B cell (primary cell): ENCODE data around the gene ABTB2. TPM values are rescaled to one million over a fixed set of nuclear protein-coding genes. Genes with fewer than 3 reads are reported as not detected.

Experiments
- ATAC-seq: fragments of 200-7000 bp; cut with Tn5 transposase; one replicate; pipeline ENCODE4 v1.10.0; 2021; ENCODE audit warnings: low read depth, mild to moderate bottlenecking, moderate number of reproducible peaks, moderate library complexity
- CTCF ChIA-PET: fragments of 350-600 bp; sonication (Branson Sonifier 250); formaldehyde crosslinking; loops from one replicate; lab custom pipeline; 2021; ENCODE audit warnings: antibody characterized with exemption, inconsistent platforms; lab: Charles Lee
- POLR2A ChIA-PET: fragments of 350-600 bp; sonication (Branson Sonifier 250); formaldehyde crosslinking; loops from one replicate; lab custom pipeline; 2021; ENCODE audit warnings: antibody characterized with exemption; lab: Charles Lee
- DNase-seq: peaks from one replicate; pipeline ENCODE4 v3.0.0; 2013
- H2AFZ ChIP-seq: 2 replicates; pipeline ENCODE4 v1.6.1; 2012; ENCODE audit warnings: mild to moderate bottlenecking, low read depth, low read length; ENCODE audit not compliant: insufficient read depth, poor library complexity, severe bottlenecking
- H3K27ac ChIP-seq, 2 donors: 1 replicate in 1 of 2; 2 replicates in 1 of 2; pipeline ENCODE4 v1.5.1; 2012 to 2013; ENCODE audit warnings: low read length in 2 of 2, mild to moderate bottlenecking in 2 of 2, moderate library complexity in 1 of 2
- H3K27me3 ChIP-seq, 4 experiments: fragments of 200-600 bp in 1 of 4; sonication (generic) in 1 of 4; replicated peaks in 1 of 4; 1 replicate in 2 of 4; 2 replicates in 2 of 4; pipeline versions ENCODE4 v1.6.1 to v1.7.0; 2013 to 2016; ENCODE audit warnings: low read length in 3 of 4, mild to moderate bottlenecking in 2 of 4, mixed read lengths in 1 of 4, moderate library complexity in 1 of 4; ENCODE audit not compliant: insufficient read depth in 4 of 4, control insufficient read depth in 3 of 4; ENCODE audit errors: control extremely low read depth in 1 of 4
- H3K36me3 ChIP-seq, 2 experiments: replicated peaks in 1 of 2; 1 replicate in 1 of 2; 2 replicates in 1 of 2; pipeline versions ENCODE4 v1.6.1 to v1.7.1; 2013; ENCODE audit warnings: low read length in 1 of 2; ENCODE audit not compliant: insufficient read depth in 2 of 2, control insufficient read depth in 1 of 2; ENCODE audit errors: control extremely low read depth in 1 of 2, extremely low read depth in 1 of 2
- H3K4me1 ChIP-seq, 2 donors: fragments of 200-600 bp in 1 of 2; sonication (generic) in 1 of 2; 1 replicate in 1 of 2; 2 replicates in 1 of 2; pipeline versions ENCODE4 v1.5.1 to v1.6.1; 2013 to 2017; ENCODE audit warnings: low read length in 2 of 2; ENCODE audit not compliant: control insufficient read depth in 2 of 2, insufficient read depth in 2 of 2
- H3K4me2 ChIP-seq: replicated peaks from 2 replicates; pipeline ENCODE3; 2012; ENCODE audit warnings: mild to moderate bottlenecking, low read depth, low read length; ENCODE audit not compliant: poor library complexity, severe bottlenecking
- H3K4me3 ChIP-seq, 5 experiments: fragments of 200-600 bp in 1 of 5; sonication (generic) in 1 of 5; 1 replicate in 3 of 5; 2 replicates in 2 of 5; pipeline versions ENCODE4 v1.5.1 to v1.7.0; 2011 to 2016; ENCODE audit warnings: low read length in 4 of 5, mild to moderate bottlenecking in 4 of 5, low read depth in 2 of 5, control low read depth in 1 of 5, moderate library complexity in 1 of 5; ENCODE audit not compliant: insufficient read depth in 1 of 5; ENCODE audit errors: control extremely low read depth in 1 of 5, extremely low read depth in 1 of 5
- H3K79me2 ChIP-seq: fragments of 200-600 bp; sonication (generic); one replicate; pipeline ENCODE4 v1.6.0; 2016; ENCODE audit warnings: low read length; ENCODE audit not compliant: control insufficient read depth, insufficient read depth
- H3K9ac ChIP-seq: fragments of 200-600 bp; sonication (generic); 2 replicates; pipeline ENCODE4 v1.6.1; 2017; ENCODE audit warnings: mild to moderate bottlenecking, low read length, moderate library complexity
- H3K9me3 ChIP-seq, 3 donors: one replicate each; pipeline versions ENCODE4 v1.6.1 to v1.7.1; 2013; ENCODE audit warnings: low read length in 2 of 3; ENCODE audit not compliant: control insufficient read depth in 2 of 3, insufficient read depth in 1 of 3; ENCODE audit errors: control extremely low read depth in 1 of 3
- H4K20me1 ChIP-seq: 2 replicates; pipeline ENCODE4 v1.6.0; 2012; ENCODE audit warnings: mild to moderate bottlenecking, low read length; ENCODE audit not compliant: insufficient read depth, control insufficient read depth, poor library complexity, severe bottlenecking
- H3K27ac Mint-ChIP-seq: one replicate; pipeline ENCODE4 v1.8.0; 2021; ENCODE audit warnings: mixed read lengths
- H3K27me3 Mint-ChIP-seq: one replicate; pipeline ENCODE4 v1.8.0; 2021; ENCODE audit warnings: mixed read lengths
- H3K4me1 Mint-ChIP-seq: one replicate; pipeline ENCODE4 v1.8.0; 2021; ENCODE audit warnings: mixed read lengths
- H3K4me3 Mint-ChIP-seq: one replicate; pipeline ENCODE4 v1.8.0; 2021; ENCODE audit warnings: mixed read lengths
- H3K9me3 Mint-ChIP-seq: one replicate; pipeline ENCODE4 v1.8.0; 2022; ENCODE audit warnings: mixed read lengths; ENCODE audit not compliant: insufficient read depth
- CTCF ChIP-seq: fragments of 200-600 bp; IDR thresholded peaks from one replicate; pipeline ENCODE4 v1.8.0; 2022; ENCODE audit warnings: antibody characterized with exemption, mild to moderate bottlenecking
- EZH2 ChIP-seq: IDR thresholded peaks from 2 replicates; pipeline ENCODE4 v1.6.1; 2012; ENCODE audit warnings: borderline replicate concordance, low read depth, mild to moderate bottlenecking, moderate library complexity, low read length; ENCODE audit not compliant: insufficient read depth, poor library complexity, severe bottlenecking
- WGBS: methylation state at CpG from one replicate; pipeline ENCODE4 v1.1.5; 2013; ENCODE audit warnings: missing lambda C conversion rate; ENCODE audit not compliant: insufficient coverage; 5-methylcytosine and 5-hydroxymethylcytosine counted together
- intact Hi-C: fragments of 100-400 bp; cut with micrococcal nuclease; formaldehyde crosslinking; loops from one replicate; pipeline ENCODE4 v1.10.0; 2022
- polyA plus RNA-seq: library from polyadenylated mRNA; depleted of rRNA; stranded (reverse); fragments of >200 nt; gene quantifications from 2 replicates; pipeline ENCODE4 v1.2.3, GENCODE V29; 2012
- total RNA-seq, 2 donors: library from RNA; stranded (reverse); fragments of 120-200 nt in 1 of 2; gene quantifications; 1 replicate in 1 of 2; 2 replicates in 1 of 2; pipeline versions ENCODE4 v1.2.3 to v1.2.4, GENCODE V29; 2013 to 2022

The ABTB2 gene
- total and polyA plus RNA-seq, 2 donors (not counting 1 experiment from before 2014, with no cell fraction given) = 0.30 to 5.9 TPM

GRCh38 chr11:34194576-34195335 is 163.1 kb downstream of the ABTB2 start:
- H3K36me3 ChIP-seq = no peaks in the 10 kb centered on the region
- H3K9ac ChIP-seq = no peak overlapping the region
- Mint-ChIP-seq H3K27ac (no peak overlapping the region), H3K27me3 (no peaks in the 10 kb centered on the region), H3K9me3 (no peaks in the 10 kb centered on the region), H3K4me3 (no peak overlapping the region), H3K4me1 (peaks cover 4% of the 10 kb centered on the region)
- no peak overlapping the region for H3K27ac ChIP-seq
- ChIA-PET POLR2A (no interaction called here), CTCF (interaction anchor here (0.7 to 0.9 kb wide), 2 partner anchors 21 to 111 kb away, joined by 3 to 4 read pairs; no protein-coding TSS in a partner anchor)
- H4K20me1 ChIP-seq = no peaks in the 10 kb centered on the region
- H2AFZ ChIP-seq = no peak overlapping the region
- H3K27me3 ChIP-seq = no peaks in the 10 kb centered on the region
- H3K79me2 ChIP-seq = no peaks in the 10 kb centered on the region
- DNase-seq (no peak), ATAC-seq (no peak)
- WGBS = 98% methylated on average over 5 of the region's 13 CpGs
- H3K9me3 ChIP-seq = no peaks in the 10 kb centered on the region
- peaks cover 0 to 2% of the 10 kb centered on the region in 2 donors for H3K4me1 ChIP-seq
- intact Hi-C loops = no loop called here
- H3K4me2 ChIP-seq = no peak overlapping the region
- no peak for TF ChIP-seq CTCF
- no peak for TF ChIP-seq EZH2
- H3K4me3 ChIP-seq = no peak overlapping the region
